Esophagus muscularis mucosa (tissue), 3 donors: ENCODE results near the gene LCNL1.

Source experiments
- EP300 ChIP-seq: sonication (generic); formaldehyde crosslinking; IDR thresholded peaks from one replicate; pipeline ENCODE4 v1.6.1; 2017; ENCODE audit warnings: antibody characterized with exemption
- TF ChIP-seq, protein P1 (sequence below), 3 experiments: fragments of 200-600 bp in 2 of 3; fragments of 450-650 bp in 1 of 3; sonication (generic) in 2 of 3; IDR thresholded peaks; one replicate each; pipeline ENCODE4 v1.5.1; 2017 to 2019; ENCODE audit warnings: antibody characterized with exemption in 3 of 3, mild to moderate bottlenecking in 2 of 3, moderate library complexity in 1 of 3

DNA sequence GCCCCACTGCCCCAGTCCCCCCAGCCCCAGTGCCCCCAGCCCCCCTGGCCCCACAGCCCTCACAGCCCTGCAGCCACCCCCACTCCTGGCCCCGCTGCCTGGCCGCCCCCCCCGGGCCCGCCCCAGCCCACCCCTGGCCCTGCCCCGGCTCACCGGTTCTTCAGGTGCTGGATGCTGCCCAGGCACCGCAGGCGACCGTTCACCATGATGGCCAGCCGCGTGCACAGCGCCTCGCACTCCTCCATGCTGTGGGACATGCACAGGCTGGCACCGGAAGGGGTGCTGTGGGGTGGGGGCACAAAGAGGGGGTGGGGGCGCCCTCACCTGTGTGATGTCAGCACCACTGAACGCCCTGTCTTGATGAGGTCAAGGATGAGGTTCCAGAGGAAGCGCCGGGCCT lies 26.4 kb downstream of the LCNL1 start:
- TF ChIP-seq, protein P1, sequence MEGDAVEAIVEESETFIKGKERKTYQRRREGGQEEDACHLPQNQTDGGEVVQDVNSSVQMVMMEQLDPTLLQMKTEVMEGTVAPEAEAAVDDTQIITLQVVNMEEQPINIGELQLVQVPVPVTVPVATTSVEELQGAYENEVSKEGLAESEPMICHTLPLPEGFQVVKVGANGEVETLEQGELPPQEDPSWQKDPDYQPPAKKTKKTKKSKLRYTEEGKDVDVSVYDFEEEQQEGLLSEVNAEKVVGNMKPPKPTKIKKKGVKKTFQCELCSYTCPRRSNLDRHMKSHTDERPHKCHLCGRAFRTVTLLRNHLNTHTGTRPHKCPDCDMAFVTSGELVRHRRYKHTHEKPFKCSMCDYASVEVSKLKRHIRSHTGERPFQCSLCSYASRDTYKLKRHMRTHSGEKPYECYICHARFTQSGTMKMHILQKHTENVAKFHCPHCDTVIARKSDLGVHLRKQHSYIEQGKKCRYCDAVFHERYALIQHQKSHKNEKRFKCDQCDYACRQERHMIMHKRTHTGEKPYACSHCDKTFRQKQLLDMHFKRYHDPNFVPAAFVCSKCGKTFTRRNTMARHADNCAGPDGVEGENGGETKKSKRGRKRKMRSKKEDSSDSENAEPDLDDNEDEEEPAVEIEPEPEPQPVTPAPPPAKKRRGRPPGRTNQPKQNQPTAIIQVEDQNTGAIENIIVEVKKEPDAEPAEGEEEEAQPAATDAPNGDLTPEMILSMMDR (IDR thresholded peaks at IDR 0.05), result no peak
- TF ChIP-seq EP300, result no peak
